GM06990 (cell line): Measurements from ENCODE around the gene ZNF746.

ENCODE experiments used
- DNase-seq: peaks from one replicate; pipeline ENCODE4 v3.0.0-alpha.2; 2011; ENCODE audit not compliant: insufficient read length; ENCODE audit errors: extremely low read depth
- H3K27me3 ChIP-seq: replicated peaks from 2 replicates; pipeline ENCODE4 v1.6.0; 2011; ENCODE audit warnings: low read length; ENCODE audit not compliant: control insufficient read depth, insufficient read depth
- H3K36me3 ChIP-seq: 2 replicates; pipeline ENCODE4 v1.5.1; 2011; ENCODE audit warnings: low read length; ENCODE audit not compliant: control insufficient read depth, insufficient read depth
- H3K4me3 ChIP-seq: replicated peaks from 2 replicates; pipeline ENCODE4 v1.5.1; 2011; ENCODE audit warnings: low read depth, mild to moderate bottlenecking, control low read depth, low read length
- TF ChIP-seq, protein P1 (sequence below): IDR thresholded peaks from 2 replicates; pipeline ENCODE4 v1.5.1; 2011; ENCODE audit warnings: low read length, control low read depth, mild to moderate bottlenecking, inconsistent platforms; ENCODE audit not compliant: insufficient read depth, poor library complexity, severe bottlenecking

ZNF746 gene

GRCh38 chr7:149457766-149458165 lies 39.8 kb downstream of the ZNF746 start:
- no peaks in the 10 kb centered on the region for H3K27me3 ChIP-seq
- H3K4me3 ChIP-seq, result no peak overlapping the region
- peaks cover 8% of the 10 kb centered on the region for H3K36me3 ChIP-seq
- no peak for DNase-seq
- TF ChIP-seq, protein P1, sequence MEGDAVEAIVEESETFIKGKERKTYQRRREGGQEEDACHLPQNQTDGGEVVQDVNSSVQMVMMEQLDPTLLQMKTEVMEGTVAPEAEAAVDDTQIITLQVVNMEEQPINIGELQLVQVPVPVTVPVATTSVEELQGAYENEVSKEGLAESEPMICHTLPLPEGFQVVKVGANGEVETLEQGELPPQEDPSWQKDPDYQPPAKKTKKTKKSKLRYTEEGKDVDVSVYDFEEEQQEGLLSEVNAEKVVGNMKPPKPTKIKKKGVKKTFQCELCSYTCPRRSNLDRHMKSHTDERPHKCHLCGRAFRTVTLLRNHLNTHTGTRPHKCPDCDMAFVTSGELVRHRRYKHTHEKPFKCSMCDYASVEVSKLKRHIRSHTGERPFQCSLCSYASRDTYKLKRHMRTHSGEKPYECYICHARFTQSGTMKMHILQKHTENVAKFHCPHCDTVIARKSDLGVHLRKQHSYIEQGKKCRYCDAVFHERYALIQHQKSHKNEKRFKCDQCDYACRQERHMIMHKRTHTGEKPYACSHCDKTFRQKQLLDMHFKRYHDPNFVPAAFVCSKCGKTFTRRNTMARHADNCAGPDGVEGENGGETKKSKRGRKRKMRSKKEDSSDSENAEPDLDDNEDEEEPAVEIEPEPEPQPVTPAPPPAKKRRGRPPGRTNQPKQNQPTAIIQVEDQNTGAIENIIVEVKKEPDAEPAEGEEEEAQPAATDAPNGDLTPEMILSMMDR, result no peak

GRCh38 chr7:149456506-149457421 lies 40.8 kb downstream of the ZNF746 start:
- H3K36me3 ChIP-seq, result peaks cover 9% of the 10 kb centered on the region
- TF ChIP-seq, protein P1, result no peak
- H3K27me3 ChIP-seq, result no peaks in the 10 kb centered on the region
- no peak for DNase-seq
- H3K4me3 ChIP-seq, result no peak overlapping the region

- DNase-seq, result no peak
- TF ChIP-seq, protein P1, result no peak
- Histone ChIP-seq H3K4me3 (no peak overlapping the region), H3K27me3 (no peaks in the 10 kb centered on the region), H3K36me3 (peaks cover 14% of the 10 kb centered on the region)
Observed at GRCh38 chr7:149455175-149455950, 42.2 kb downstream of the ZNF746 start.

DNA sequence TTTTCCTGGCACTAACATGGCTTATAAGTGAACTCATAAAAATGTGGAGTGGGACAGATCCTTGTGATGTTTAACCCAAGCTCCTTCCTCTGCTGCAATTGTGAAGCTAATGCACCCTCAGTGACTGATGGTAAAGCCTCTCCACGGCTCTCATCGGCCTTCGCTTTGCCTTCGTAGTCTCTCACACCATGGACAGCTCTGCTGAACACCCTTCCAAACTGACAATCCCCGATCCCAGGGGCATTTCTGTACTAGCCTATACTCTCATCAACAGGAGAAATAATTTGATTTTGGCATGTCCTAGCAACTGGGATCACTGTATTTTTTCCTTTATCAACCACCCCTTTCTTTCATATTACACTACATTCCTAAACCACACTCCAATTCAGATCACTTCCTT lies 42.9 kb downstream of the ZNF746 start:
- no peaks in the 10 kb centered on the region for H3K27me3 ChIP-seq
- H3K36me3 ChIP-seq, result peaks cover 20% of the 10 kb centered on the region
- DNase-seq, result no peak
- TF ChIP-seq, protein P1, result no peak
- H3K4me3 ChIP-seq, result no peak overlapping the region

GRCh38 chr7:149454006-149454405 lies 43.6 kb downstream of the ZNF746 start:
- TF ChIP-seq, protein P1, result no peak
- Histone ChIP-seq H3K27me3 (no peaks in the 10 kb centered on the region), H3K36me3 (peaks cover 23% of the 10 kb centered on the region), H3K4me3 (no peak overlapping the region)
- DNase-seq, result no peak
